HAP-1 (cell line): ENCODE measurements around the gene GAST.

Experiments
- DNase-seq, 2 experiments: peaks; one replicate each; pipeline ENCODE4 v3.0.0-alpha.2; 2016 to 2020; ENCODE audit warnings: low spot score in 2 of 2
- H3K27me3 ChIP-seq: fragments of 250-450 bp; sonication (Bioruptor Pico); 2 replicates; pipeline ENCODE4 v1.5.1; 2020; ENCODE audit warnings: low read depth, mild to moderate bottlenecking, moderate library complexity
- H3K36me3 ChIP-seq: fragments of 250-450 bp; sonication (Bioruptor Pico); replicated peaks from 2 replicates; pipeline ENCODE4 v1.5.1; 2020; ENCODE audit warnings: mild to moderate bottlenecking
- H3K4me1 ChIP-seq: fragments of 250-450 bp; sonication (Bioruptor Pico); 2 replicates; pipeline ENCODE4 v1.5.1; 2020; ENCODE audit warnings: mild to moderate bottlenecking
- H3K4me3 ChIP-seq: fragments of 250-450 bp; sonication (Bioruptor Pico); 2 replicates; pipeline ENCODE4 v1.5.1; 2020; ENCODE audit warnings: mild to moderate bottlenecking, moderate library complexity
- H3K9me3 ChIP-seq: fragments of 250-450 bp; sonication (Bioruptor Pico); 2 replicates; pipeline ENCODE4 v1.5.1; 2020; ENCODE audit warnings: mild to moderate bottlenecking, moderate library complexity
- in situ Hi-C: fragments of 300-500 bp; cut with MboI; formaldehyde crosslinking; loops from 3 replicates; pipeline ENCODE4 v1.14.3; 2020; ENCODE audit warnings: low sequenced_read_pairs, inconsistent platforms, mixed read lengths

GAST gene

GRCh38 chr17:41758601-41759000 lies 46.5 kb downstream of the GAST start:
- no peak overlapping the region for H3K4me3 ChIP-seq
- H3K9me3 ChIP-seq = no peaks in the 10 kb centered on the region
- no peaks in the 10 kb centered on the region for H3K27me3 ChIP-seq
- H3K4me1 ChIP-seq = no peaks in the 10 kb centered on the region
- in situ Hi-C loops = no loop called here
- no peak for DNase-seq
- peaks cover 38% of the 10 kb centered on the region for H3K36me3 ChIP-seq

- Histone ChIP-seq H3K4me1 (no peaks in the 10 kb centered on the region), H3K36me3 (peaks cover 50% of the 10 kb centered on the region)
- in situ Hi-C loops = no loop called here
Measured at GRCh38 chr17:41760878-41761277, 48.7 kb downstream of the GAST start.

GRCh38 chr17:41762391-41762790 lies 50.3 kb downstream of the GAST start:
- no peaks in the 10 kb centered on the region for H3K9me3 ChIP-seq
- no peak overlapping the region for H3K4me3 ChIP-seq
- peaks cover 50% of the 10 kb centered on the region for H3K36me3 ChIP-seq
- DNase-seq = no peak
- in situ Hi-C loops = no loop called here
- no peaks in the 10 kb centered on the region for H3K27me3 ChIP-seq
- H3K4me1 ChIP-seq = no peaks in the 10 kb centered on the region

More at GRCh38 chr17:41760878-41761277, 48.7 kb downstream of the GAST start:
- H3K9me3 ChIP-seq = no peaks in the 10 kb centered on the region
- no peaks in the 10 kb centered on the region for H3K27me3 ChIP-seq
- no peak for DNase-seq
- no peak overlapping the region for H3K4me3 ChIP-seq

- in situ Hi-C loops = no loop called here
- no peak for DNase-seq
- no peaks in the 10 kb centered on the region for H3K9me3 ChIP-seq
- peaks cover 50% of the 10 kb centered on the region for H3K36me3 ChIP-seq
- H3K4me1 ChIP-seq = no peaks in the 10 kb centered on the region
- no peak overlapping the region for H3K4me3 ChIP-seq
- H3K27me3 ChIP-seq = no peaks in the 10 kb centered on the region
Measured at GRCh38 chr17:41762841-41763240, 50.7 kb downstream of the GAST start.

GRCh38 chr17:41763327-41763726 lies 51.2 kb downstream of the GAST start:
- no peaks in the 10 kb centered on the region for H3K9me3 ChIP-seq
- peaks cover 49% of the 10 kb centered on the region for H3K36me3 ChIP-seq
- in situ Hi-C loops = no loop called here

More at GRCh38 chr17:41763327-41763726, 51.2 kb downstream of the GAST start:
- no peak overlapping the region for H3K4me3 ChIP-seq
- H3K27me3 ChIP-seq = no peaks in the 10 kb centered on the region
- no peak for DNase-seq
- H3K4me1 ChIP-seq = no peaks in the 10 kb centered on the region
